MCF 10A (cell line): ENCODE data around the gene FABP6. TPM values are rescaled to one million over a fixed set of nuclear protein-coding genes. Genes with fewer than 3 reads are reported as not detected.

Source experiments
- BruUV-seq: library from RNA; stranded (reverse); fragments of 400-500 nt; replicated peaks from 2 replicates; lab custom pipeline; 2021; lab: Mats Ljungman, UMichigan
- CTCF ChIA-PET: fragments of 300-600 bp; sonication (Branson Sonifier 250); formaldehyde crosslinking; extraction: SDS; loops from one replicate; lab custom pipeline; 2021; ENCODE audit warnings: antibody characterized with exemption, inconsistent platforms; lab: Yijun Ruan, JAX
- POLR2A ChIA-PET: fragments of 300-600, 350-650 bp; sonication (Branson Sonifier 250); formaldehyde crosslinking; extraction: SDS; loops from one replicate; lab custom pipeline; 2020; ENCODE audit warnings: antibody characterized with exemption, inconsistent platforms; lab: Yijun Ruan, JAX
- DNase-seq: peaks from one replicate; pipeline ENCODE4 v3.0.0-alpha.2; 2018; ENCODE audit not compliant: unreplicated experiment
- H3K27ac Mint-ChIP-seq: one replicate; pipeline ENCODE4 v1.8.0; 2022; ENCODE audit warnings: mild to moderate bottlenecking, low read depth, mixed read lengths; ENCODE audit not compliant: unreplicated experiment
- H3K27me3 Mint-ChIP-seq: one replicate; pipeline ENCODE4 v1.8.0; 2022; ENCODE audit warnings: mixed read lengths; ENCODE audit not compliant: insufficient read depth, unreplicated experiment
- H3K36me3 Mint-ChIP-seq: one replicate; pipeline ENCODE4 v1.8.0; 2022; ENCODE audit warnings: mild to moderate bottlenecking, moderate library complexity, mixed read lengths; ENCODE audit not compliant: insufficient read depth, unreplicated experiment
- H3K4me1 Mint-ChIP-seq: one replicate; pipeline ENCODE4 v1.8.0; 2022; ENCODE audit warnings: mixed read lengths; ENCODE audit not compliant: insufficient read depth, unreplicated experiment
- H3K4me3 Mint-ChIP-seq: one replicate; pipeline ENCODE4 v1.8.0; 2022; ENCODE audit warnings: mild to moderate bottlenecking, moderate library complexity, mixed read lengths; ENCODE audit not compliant: unreplicated experiment
- H3K9me3 Mint-ChIP-seq: one replicate; pipeline ENCODE4 v1.8.0; 2022; ENCODE audit warnings: mixed read lengths; ENCODE audit not compliant: unreplicated experiment
- CTCF ChIP-seq: fragments of 200-600 bp; IDR thresholded peaks from one replicate; pipeline ENCODE4 v1.8.0; 2022; ENCODE audit warnings: antibody characterized with exemption, mild to moderate bottlenecking; ENCODE audit not compliant: unreplicated experiment
- intact Hi-C: fragments of 100-400 bp; cut with micrococcal nuclease; formaldehyde crosslinking; loops from 2 replicates; pipeline ENCODE4 v1.14.1; 2022
- total RNA-seq: library from RNA; stranded (reverse); gene quantifications from 2 replicates; pipeline ENCODE4 v1.2.3, GENCODE V29; 2022

Gene FABP6
- total RNA-seq, 1 experiment from 2014 or later: not detected

- no peak overlapping the region for H3K4me3 Mint-ChIP-seq
- BruUV-seq: no TSS peak
- H3K4me1 Mint-ChIP-seq: no peaks in the 10 kb centered on the region
- H3K27me3 Mint-ChIP-seq: no peaks in the 10 kb centered on the region
- H3K9me3 Mint-ChIP-seq: no peaks in the 10 kb centered on the region
- H3K36me3 Mint-ChIP-seq: no peaks in the 10 kb centered on the region
- no peak for DNase-seq
- ChIA-PET POLR2A (no interaction called here), CTCF (interaction anchor here (0.5 to 0.6 kb wide), 2 partner anchors 21 to 117 kb away, joined by 3 read pairs; no protein-coding TSS in a partner anchor)
- intact Hi-C loops: no loop called here
- no peak for TF ChIP-seq CTCF
- no peak overlapping the region for H3K27ac Mint-ChIP-seq
These were observed 43.6 kb downstream of the FABP6 start for GRCh38 chr5:160272889-160273288.

- Mint-ChIP-seq H3K4me1 (no peaks in the 10 kb centered on the region), H3K9me3 (no peaks in the 10 kb centered on the region), H3K4me3 (no peak overlapping the region), H3K27ac (no peak overlapping the region), H3K36me3 (no peaks in the 10 kb centered on the region), H3K27me3 (no peaks in the 10 kb centered on the region)
- ChIA-PET CTCF (interaction anchor here (0.6 to 1.5 kb wide), 3 partner anchors 17 to 36 kb away, joined by 3 read pairs; no protein-coding TSS in a partner anchor), POLR2A (no interaction called here)
- TF ChIP-seq CTCF: no peak
- DNase-seq: no peak
- intact Hi-C loops: no loop called here
- no TSS peak for BruUV-seq
These were observed 45.2 kb downstream of the FABP6 start for GRCh38 chr5:160274483-160274931.

GRCh38 chr5:160278343-160278742, 49.0 kb downstream of the FABP6 start:
- Mint-ChIP-seq H3K27ac (no peak overlapping the region), H3K9me3 (no peaks in the 10 kb centered on the region), H3K4me1 (no peaks in the 10 kb centered on the region), H3K27me3 (no peaks in the 10 kb centered on the region), H3K4me3 (no peak overlapping the region), H3K36me3 (no peaks in the 10 kb centered on the region)
- POLR2A ChIA-PET: no interaction called here
- BruUV-seq: no TSS peak
- intact Hi-C loops: no loop called here
- DNase-seq: no peak
- CTCF ChIA-PET: interaction anchor here (0.5 kb wide), 1 partner anchor 180 kb away, joined by 3 read pairs; no protein-coding TSS in a partner anchor
- TF ChIP-seq CTCF: no peak

GRCh38 chr5:160280384-160281095, 51.2 kb downstream of the FABP6 start:
- H3K27me3 Mint-ChIP-seq: no peaks in the 10 kb centered on the region
- intact Hi-C loops: no loop called here
- POLR2A ChIA-PET: no interaction called here

More at GRCh38 chr5:160280384-160281095, 51.2 kb downstream of the FABP6 start:
- BruUV-seq: no TSS peak
- DNase-seq: no peak
- Mint-ChIP-seq H3K9me3 (no peaks in the 10 kb centered on the region), H3K4me3 (no peak overlapping the region), H3K36me3 (no peaks in the 10 kb centered on the region), H3K4me1 (no peaks in the 10 kb centered on the region), H3K27ac (no peak overlapping the region)
- no peak for TF ChIP-seq CTCF
- CTCF ChIA-PET: no interaction called here
